ENCODE results near the gene SLC25A11.

Gene SLC25A11

DNA sequence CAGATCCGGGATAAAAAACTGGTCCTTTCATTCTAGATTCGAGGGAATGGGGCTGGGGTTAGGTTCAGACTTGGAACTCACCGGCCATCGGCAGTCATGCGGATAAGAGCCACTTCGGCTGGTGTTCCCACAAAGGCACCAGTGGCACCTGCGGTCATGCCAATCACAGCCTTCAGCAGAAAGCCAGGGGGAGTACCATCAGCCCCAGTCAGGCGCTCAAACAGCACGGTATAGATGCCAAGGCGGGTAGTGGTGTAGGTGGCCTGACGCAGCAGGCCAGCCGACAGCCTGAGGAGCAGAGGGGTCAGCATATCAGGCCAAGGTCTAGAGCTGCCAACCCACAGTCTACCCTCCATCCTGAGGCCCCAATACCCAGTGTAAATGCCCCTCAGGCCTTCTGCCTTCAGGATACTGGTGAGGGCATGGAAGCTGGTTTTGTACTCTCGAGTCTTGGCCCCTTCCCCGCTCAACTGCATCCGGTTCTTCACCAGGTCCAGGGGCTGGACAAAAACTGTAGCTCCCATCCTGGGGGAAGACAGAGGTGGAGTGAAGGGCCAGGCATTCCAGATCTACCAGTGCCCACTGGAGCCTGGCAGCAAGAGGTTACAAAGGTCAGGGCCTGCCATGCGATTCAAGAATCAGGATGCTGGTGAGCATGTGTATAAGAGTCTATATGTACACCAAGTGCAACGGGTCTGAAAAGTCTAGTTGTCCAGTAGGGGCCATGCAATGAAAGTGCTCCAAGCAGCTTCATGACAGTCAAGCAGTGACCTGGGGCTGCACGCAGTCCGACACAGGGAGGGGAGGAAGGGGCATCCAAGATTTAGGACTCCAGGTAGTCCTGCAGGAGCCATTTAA lies 929 bp downstream of the SLC25A11 start:
- peak overlapping the region; percentile 96 for H3K4me3 ChIP-seq (ENCODE audit: low read length)
- no peak for DNase-seq (ENCODE audit: low read depth)
- TF ChIP-seq, protein P1, sequence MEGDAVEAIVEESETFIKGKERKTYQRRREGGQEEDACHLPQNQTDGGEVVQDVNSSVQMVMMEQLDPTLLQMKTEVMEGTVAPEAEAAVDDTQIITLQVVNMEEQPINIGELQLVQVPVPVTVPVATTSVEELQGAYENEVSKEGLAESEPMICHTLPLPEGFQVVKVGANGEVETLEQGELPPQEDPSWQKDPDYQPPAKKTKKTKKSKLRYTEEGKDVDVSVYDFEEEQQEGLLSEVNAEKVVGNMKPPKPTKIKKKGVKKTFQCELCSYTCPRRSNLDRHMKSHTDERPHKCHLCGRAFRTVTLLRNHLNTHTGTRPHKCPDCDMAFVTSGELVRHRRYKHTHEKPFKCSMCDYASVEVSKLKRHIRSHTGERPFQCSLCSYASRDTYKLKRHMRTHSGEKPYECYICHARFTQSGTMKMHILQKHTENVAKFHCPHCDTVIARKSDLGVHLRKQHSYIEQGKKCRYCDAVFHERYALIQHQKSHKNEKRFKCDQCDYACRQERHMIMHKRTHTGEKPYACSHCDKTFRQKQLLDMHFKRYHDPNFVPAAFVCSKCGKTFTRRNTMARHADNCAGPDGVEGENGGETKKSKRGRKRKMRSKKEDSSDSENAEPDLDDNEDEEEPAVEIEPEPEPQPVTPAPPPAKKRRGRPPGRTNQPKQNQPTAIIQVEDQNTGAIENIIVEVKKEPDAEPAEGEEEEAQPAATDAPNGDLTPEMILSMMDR (IDR thresholded peaks at IDR 0.05; ENCODE audit: insufficient read depth, low read depth, low read length, missing control alignments) = no peak

DNA sequence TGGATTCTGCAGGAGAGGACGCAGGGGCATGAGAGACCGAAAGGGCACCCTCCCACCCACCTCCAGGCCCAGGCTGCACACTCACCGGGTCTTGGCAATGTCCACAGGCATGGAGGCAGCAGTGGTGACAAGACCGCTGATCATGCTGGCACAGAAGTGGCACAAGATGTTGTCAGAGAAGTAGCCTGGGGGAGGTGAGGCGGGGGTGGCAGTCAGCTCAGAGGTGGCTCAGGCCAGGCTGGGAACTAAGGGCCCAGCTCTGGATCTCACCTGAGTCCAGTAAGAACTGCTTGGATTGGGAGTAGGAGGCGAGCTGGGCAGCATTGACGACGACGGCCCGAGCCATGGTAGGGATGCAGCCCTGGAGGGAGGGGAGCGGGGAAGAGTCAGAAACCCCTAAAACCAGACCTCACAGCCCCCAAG lies 1.8 kb downstream of the SLC25A11 start:
- no peak overlapping the region for H3K4me3 ChIP-seq (ENCODE audit: low read length)
- DNase-seq (ENCODE audit: low read depth) = no peak

DNA sequence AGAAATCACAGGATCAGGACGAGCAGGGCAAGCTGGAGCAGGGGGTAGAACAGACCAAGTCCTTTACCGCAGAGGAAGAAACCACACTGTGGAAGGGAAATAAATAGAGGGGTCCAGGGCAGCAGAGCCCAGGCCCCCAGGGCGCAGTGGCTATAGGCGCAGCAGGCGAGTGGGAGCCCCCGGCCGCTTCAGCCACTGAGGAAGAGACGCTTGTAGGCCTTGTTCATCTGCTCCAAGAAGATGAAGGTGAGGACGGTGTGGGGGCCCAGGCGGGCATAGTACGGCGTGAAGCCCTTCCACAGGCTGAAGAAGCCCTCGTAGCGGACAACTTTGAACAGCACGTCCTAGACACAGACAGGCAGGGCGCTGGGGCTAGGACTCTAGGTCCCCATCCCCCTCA lies 2.3 kb downstream of the SLC25A11 start:
- H3K4me3 ChIP-seq (ENCODE audit: low read length) = no peak overlapping the region
- no peak for DNase-seq (ENCODE audit: low read depth)

More for the DNA sequence above, 1.8 kb downstream of the SLC25A11 start:
- TF ChIP-seq, protein P1 (IDR thresholded peaks at IDR 0.05; ENCODE audit: insufficient read depth, low read depth, low read length, missing control alignments) = no peak

DNA sequence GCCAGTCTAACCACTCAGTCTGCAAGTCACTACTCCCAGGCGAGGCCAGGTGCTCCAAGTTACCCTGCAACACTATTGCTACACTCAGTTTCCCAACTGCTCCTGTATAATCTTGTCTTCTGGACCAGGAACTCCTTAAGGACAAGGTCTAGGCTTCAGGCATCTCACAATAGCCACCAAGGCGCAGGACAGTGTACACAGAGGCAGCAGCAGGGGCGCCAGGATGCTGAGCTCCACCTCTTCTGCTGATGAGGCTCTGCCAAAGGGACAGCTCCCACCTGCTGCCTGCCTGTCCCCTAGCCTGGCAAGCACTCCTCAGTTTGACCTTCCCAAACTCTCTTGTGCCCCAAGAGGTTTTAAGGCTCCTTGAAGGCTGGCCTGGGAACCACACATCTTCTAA lies 3.4 kb downstream of the SLC25A11 start:
- TF ChIP-seq, protein P1 (IDR thresholded peaks at IDR 0.05; ENCODE audit: insufficient read depth, low read depth, low read length, missing control alignments) = no peak
- H3K4me3 ChIP-seq (ENCODE audit: low read length) = no peak overlapping the region
- no peak for DNase-seq (ENCODE audit: low read depth)

More for the DNA sequence above, 2.3 kb downstream of the SLC25A11 start:
- TF ChIP-seq, protein P1 (IDR thresholded peaks at IDR 0.05; ENCODE audit: insufficient read depth, low read depth, low read length, missing control alignments) = no peak

DNA sequence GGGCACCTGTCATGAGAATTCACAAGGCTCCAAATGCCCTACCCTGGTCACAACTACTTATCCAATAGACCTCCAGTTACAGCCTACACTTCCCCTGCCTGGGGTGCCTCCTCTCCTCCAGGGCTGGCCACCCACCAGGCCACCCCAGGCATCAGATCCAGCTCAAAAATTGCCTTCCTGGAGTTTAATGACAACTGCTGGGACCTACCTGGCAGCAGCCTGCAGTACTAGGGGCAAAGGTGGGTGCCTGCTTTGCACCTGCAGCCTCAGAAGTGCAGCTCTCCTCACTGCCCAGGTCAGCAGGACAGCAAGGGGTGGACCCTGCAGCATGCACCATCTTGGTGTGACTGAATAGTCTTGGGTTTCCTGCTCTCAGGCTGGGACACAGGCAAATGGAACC lies 4.2 kb downstream of the SLC25A11 start:
- no peak overlapping the region for H3K4me3 ChIP-seq (ENCODE audit: low read length)
- TF ChIP-seq, protein P1 (IDR thresholded peaks at IDR 0.05; ENCODE audit: insufficient read depth, low read depth, low read length, missing control alignments) = no peak
- no peak for DNase-seq (ENCODE audit: low read depth)

DNA sequence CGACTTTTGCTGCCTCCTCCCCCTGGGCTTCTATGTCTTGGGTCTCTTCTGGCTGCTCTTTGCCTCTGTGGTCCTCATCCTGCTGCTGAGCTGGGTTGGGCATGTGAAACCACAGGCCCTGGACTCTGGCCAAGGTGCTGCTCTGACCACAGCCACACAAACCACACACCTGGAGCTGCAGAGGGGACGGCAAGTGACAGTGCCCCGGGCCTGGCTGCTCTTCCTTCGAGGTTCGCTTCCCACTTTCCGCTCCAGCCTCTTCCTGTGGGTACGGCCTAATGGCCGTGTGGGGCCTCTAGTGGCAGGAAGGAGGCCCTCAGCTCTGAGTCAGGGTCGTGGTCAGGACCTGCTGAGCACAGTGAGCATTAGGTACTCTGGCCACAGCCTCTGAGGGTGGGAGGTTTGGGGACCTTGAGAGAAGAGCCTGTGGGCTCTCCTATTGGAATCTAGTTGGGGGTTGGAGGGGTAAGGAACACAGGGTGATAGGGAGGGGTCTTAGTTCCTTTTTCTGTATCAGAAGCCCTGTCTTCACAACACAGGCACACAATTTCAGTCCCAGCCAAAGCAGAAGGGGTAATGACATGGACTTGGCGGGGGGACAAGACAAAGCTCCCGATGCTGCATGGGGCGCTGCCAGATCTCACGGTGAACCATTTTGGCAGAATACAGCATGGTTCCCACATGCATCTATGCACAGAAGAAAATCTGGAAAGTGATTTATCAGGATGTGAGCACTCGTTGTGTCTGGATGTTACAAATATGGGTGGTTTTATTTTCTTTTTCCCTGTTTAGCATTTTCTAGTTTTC lies 5.5 kb downstream of the SLC25A11 start:
- DNase-seq (ENCODE audit: low read depth) = peak; percentile 49
- TF ChIP-seq, protein P1 (IDR thresholded peaks at IDR 0.05; ENCODE audit: insufficient read depth, low read depth, low read length, missing control alignments) = peak; percentile 21
- H3K4me3 ChIP-seq (ENCODE audit: low read length) = no peak overlapping the region

All from epithelial cell of esophagus (primary cell).